Activated naive CD4-positive, alpha-beta T cell (primary cell): ENCODE data around the gene GPR6.

Source experiments
- DNase-seq, 4 experiments: peaks; one replicate each; lab custom pipeline; 2025; lab: John Stamatoyannopoulos, UW

The GPR6 gene

GRCh38 chr6:109999740-110000139 lies 21.6 kb downstream of the GPR6 start:
- DNase-seq, result no peak

- DNase-seq, result no peak
Observed at GRCh38 chr6:110002676-110003075, 24.6 kb downstream of the GPR6 start.

- DNase-seq, result no peak
Observed at GRCh38 chr6:110013386-110013785, 35.3 kb downstream of the GPR6 start.

- DNase-seq, result no peak
Observed at GRCh38 chr6:110015206-110015605, 37.1 kb downstream of the GPR6 start.

DNA sequence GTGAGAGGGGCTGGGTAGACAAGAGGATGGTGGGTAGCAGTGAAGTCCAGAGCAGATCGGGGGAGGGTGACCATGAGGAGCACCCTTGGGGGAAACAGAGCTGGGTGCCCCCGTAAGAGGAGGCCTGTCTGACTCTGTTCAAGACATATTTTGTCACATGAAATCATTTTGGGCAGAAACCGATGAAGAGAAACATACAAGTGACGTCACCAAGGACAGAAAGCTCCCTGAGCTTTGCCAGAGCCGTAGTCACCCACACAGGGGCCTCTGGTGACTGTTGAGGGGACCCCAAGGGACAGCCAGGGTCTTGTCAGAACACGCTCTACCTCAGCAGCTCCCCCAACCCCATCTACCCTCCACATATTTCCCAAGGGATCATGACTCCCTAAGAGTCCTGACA lies 39.2 kb downstream of the GPR6 start:
- no peak for DNase-seq

DNA sequence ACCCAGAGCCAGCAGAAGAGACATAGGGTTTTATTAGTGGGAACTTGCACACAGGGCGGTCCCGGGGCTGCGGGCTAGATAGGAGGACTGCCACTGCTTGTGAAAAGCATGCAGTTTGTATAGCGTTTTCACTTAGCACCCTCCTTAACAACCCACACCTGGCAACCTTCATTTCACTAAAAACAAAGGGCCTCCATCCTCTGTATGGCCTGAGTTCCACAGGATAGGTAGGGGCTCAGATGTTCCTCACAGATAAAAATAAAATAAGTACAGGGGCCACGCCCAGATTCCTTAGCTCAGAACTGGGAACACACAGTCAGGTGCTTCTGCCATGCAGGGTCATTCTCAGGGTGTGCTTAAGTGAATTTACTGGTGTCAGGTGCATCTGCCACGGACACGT lies 39.8 kb downstream of the GPR6 start:
- no peak for DNase-seq

DNA sequence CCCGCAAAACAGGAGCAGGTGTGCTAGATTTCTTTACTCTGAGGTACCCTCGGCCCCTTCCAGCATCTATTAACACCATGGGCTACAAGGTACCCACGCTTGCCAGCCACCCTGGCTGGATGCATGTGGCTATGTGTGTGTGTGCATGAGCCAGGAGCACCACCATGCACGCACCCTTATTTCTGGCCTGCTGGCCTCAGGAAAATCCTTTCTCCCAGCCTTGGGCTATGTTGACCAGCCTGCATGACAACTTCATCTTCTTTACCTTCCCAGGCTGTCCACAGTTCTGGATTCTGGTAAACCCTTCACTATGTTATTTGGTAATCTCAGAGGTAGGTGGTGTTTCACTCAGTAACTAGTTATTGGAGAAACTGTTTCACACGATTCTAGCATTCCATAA lies 40.4 kb downstream of the GPR6 start:
- no peak for DNase-seq

- DNase-seq, result no peak
Observed at GRCh38 chr6:110020888-110021287, 42.8 kb downstream of the GPR6 start.

GRCh38 chr6:110029144-110029543 lies 51.0 kb downstream of the GPR6 start:
- DNase-seq, result no peak
